ENCODE results near the gene DEDD. TPM values are rescaled to one million over a fixed set of nuclear protein-coding genes. Genes with fewer than 3 reads are reported as not detected.

The DEDD gene
- total and polyA plus RNA-seq, 10 of the 15 experiments (the other 5 are each of a cell fraction or from before 2014, with no cell fraction given): 13.6 to 33.9 (median 30.3) TPM

GRCh38 chr1:161128591-161129420, 3.7 kb downstream of the DEDD start:
- intact Hi-C loops (cut with micrococcal nuclease; ENCODE audit: unreplicated experiment): no loop called here
- whole genome bisulfite sequencing (ENCODE audit: insufficient coverage, insufficient replicate concordance, low lambda C conversion rate, missing lambda C conversion rate): 97% methylated on average over 4 of the region's 4 CpGs
- POLR2A ChIA-PET: interaction anchor here (1.1 kb wide), 2 partner anchors 10 to 108 kb away, joined by 3 to 4 read pairs; partner anchors contain the start of gene F11R

More at GRCh38 chr1:161128591-161129420, 3.7 kb downstream of the DEDD start:
- FAIRE-seq: no peak
- Histone ChIP-seq H3K9ac (ENCODE audit: control insufficient read depth, insufficient read depth, low read length) (no peak overlapping the region), H3K4me3 (no peak overlapping the region), H3K27me3 (replicated peaks in 1 of 2; ENCODE audit: control insufficient read depth in 2 of 2, insufficient read depth in 2 of 2, low read length in 1 of 2) (no peaks in the 10 kb centered on the region), H3K79me2 (ENCODE audit: control insufficient read depth, insufficient read depth, low read length) (peaks cover 41% of the 10 kb centered on the region), H3K36me3 (ENCODE audit: control insufficient read depth in 2 of 2, insufficient read depth in 2 of 2, low read length in 1 of 2) (peaks cover 5 to 20% of the 10 kb centered on the region in 2 experiments), H3K9me3 (replicated peaks; ENCODE audit: control insufficient read depth, insufficient read depth, low read length) (no peaks in the 10 kb centered on the region), H3K4me1 (ENCODE audit: control insufficient read depth, insufficient read depth, low read length) (peaks cover 3% of the 10 kb centered on the region), H3K27ac (ENCODE audit: control insufficient read depth, insufficient read depth) (no peak overlapping the region), H4K20me1 (ENCODE audit: control insufficient read depth, insufficient read depth) (no peaks in the 10 kb centered on the region; the same call in 1 of the 2 replicates), H3K4me2 (ENCODE audit: control insufficient read depth, insufficient read depth) (no peak overlapping the region), H2AFZ (ENCODE audit: control insufficient read depth, low read depth, low read length) (no peak overlapping the region)
- in situ Hi-C loops (cut with MboI): no loop called here
- SMC1A ChIA-PET (ENCODE audit: uncharacterized antibody, unreplicated experiment): interaction anchor here (0.6 to 1.5 kb wide), 6 partner anchors 9 to 388 kb away, joined by 3 to 4 read pairs (median 3); partner anchors contain the start of genes NIT1 and PFDN2
- CTCF ChIA-PET: interaction anchor here (0.7 to 2.1 kb wide), 6 partner anchors 9 to 1547 kb away, joined by 3 to 12 read pairs (median 4); partner anchors contain the start of genes ARHGAP30, KLHDC9 and PPOX
- no peak for ATAC-seq
- no TSS peak for BruUV-seq (replicated peaks)
- RAD21 ChIA-PET (ENCODE audit: unreplicated experiment): interaction anchor here (1.2 kb wide), 1 partner anchor 12 kb away, joined by 4 read pairs; no protein-coding TSS in a partner anchor
- no peak for DNase-seq (ENCODE audit: low read depth, low spot score)
- TF ChIP-seq ZSCAN29 (IDR thresholded peaks at IDR 0.05): no peak
- TF ChIP-seq TCF7 (IDR thresholded peaks at IDR 0.05; ENCODE audit: borderline replicate concordance): no peak
- TF ChIP-seq ASH2L (IDR thresholded peaks at IDR 0.05; ENCODE audit: borderline replicate concordance, low read depth): no peak
- TF ChIP-seq PML (IDR thresholded peaks at IDR 0.05; ENCODE audit: low read length): no peak
- TF ChIP-seq, protein P1, sequence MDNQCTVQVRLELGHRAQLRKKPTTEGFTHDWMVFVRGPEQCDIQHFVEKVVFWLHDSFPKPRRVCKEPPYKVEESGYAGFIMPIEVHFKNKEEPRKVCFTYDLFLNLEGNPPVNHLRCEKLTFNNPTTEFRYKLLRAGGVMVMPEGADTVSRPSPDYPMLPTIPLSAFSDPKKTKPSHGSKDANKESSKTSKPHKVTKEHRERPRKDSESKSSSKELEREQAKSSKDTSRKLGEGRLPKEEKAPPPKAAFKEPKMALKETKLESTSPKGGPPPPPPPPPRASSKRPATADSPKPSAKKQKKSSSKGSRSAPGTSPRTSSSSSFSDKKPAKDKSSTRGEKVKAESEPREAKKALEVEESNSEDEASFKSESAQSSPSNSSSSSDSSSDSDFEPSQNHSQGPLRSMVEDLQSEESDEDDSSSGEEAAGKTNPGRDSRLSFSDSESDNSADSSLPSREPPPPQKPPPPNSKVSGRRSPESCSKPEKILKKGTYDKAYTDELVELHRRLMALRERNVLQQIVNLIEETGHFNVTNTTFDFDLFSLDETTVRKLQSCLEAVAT (IDR thresholded peaks at IDR 0.05): no peak
- TF ChIP-seq, protein P2, sequence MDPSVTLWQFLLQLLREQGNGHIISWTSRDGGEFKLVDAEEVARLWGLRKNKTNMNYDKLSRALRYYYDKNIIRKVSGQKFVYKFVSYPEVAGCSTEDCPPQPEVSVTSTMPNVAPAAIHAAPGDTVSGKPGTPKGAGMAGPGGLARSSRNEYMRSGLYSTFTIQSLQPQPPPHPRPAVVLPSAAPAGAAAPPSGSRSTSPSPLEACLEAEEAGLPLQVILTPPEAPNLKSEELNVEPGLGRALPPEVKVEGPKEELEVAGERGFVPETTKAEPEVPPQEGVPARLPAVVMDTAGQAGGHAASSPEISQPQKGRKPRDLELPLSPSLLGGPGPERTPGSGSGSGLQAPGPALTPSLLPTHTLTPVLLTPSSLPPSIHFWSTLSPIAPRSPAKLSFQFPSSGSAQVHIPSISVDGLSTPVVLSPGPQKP (IDR thresholded peaks at IDR 0.05; ENCODE audit: low read depth, low read length): no peak
- TF ChIP-seq IKZF2 (IDR thresholded peaks at IDR 0.05): no peak
- no peak for TF ChIP-seq RELB (IDR thresholded peaks at IDR 0.05; ENCODE audit: low read depth)
- no peak for TF ChIP-seq EGR1 (IDR thresholded peaks at IDR 0.05; ENCODE audit: borderline replicate concordance in 1 of 2, low read depth in 2 of 2, low read length in 2 of 2)
- TF ChIP-seq MEF2B (IDR thresholded peaks at IDR 0.05; ENCODE audit: partially characterized antibody, poor library complexity, severe bottlenecking): no peak
- no peak for TF ChIP-seq NRF1 (conservative IDR thresholded peaks at IDR 0.05; ENCODE audit: low read depth, low read length)
- TF ChIP-seq, protein P3, sequence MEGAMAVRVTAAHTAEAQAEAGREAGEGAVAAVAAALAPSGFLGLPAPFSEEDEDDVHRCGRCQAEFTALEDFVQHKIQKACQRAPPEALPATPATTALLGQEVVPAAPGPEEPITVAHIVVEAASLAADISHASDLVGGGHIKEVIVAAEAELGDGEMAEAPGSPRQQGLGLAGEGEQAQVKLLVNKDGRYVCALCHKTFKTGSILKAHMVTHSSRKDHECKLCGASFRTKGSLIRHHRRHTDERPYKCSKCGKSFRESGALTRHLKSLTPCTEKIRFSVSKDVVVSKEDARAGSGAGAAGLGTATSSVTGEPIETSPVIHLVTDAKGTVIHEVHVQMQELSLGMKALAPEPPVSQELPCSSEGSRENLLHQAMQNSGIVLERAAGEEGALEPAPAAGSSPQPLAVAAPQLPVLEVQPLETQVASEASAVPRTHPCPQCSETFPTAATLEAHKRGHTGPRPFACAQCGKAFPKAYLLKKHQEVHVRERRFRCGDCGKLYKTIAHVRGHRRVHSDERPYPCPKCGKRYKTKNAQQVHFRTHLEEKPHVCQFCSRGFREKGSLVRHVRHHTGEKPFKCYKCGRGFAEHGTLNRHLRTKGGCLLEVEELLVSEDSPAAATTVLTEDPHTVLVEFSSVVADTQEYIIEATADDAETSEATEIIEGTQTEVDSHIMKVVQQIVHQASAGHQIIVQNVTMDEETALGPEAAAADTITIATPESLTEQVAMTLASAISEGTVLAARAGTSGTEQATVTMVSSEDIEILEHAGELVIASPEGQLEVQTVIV (IDR thresholded peaks at IDR 0.05; ENCODE audit: borderline replicate concordance, partially characterized antibody): no peak
- TF ChIP-seq NR2C2 (IDR thresholded peaks at IDR 0.05; ENCODE audit: borderline replicate concordance, control insufficient read depth, insufficient read length, low read depth): no peak

Measured in GM12878 (cell line).